ENCODE results near the gene ZC3HAV1L.

The ZC3HAV1L gene

DNA sequence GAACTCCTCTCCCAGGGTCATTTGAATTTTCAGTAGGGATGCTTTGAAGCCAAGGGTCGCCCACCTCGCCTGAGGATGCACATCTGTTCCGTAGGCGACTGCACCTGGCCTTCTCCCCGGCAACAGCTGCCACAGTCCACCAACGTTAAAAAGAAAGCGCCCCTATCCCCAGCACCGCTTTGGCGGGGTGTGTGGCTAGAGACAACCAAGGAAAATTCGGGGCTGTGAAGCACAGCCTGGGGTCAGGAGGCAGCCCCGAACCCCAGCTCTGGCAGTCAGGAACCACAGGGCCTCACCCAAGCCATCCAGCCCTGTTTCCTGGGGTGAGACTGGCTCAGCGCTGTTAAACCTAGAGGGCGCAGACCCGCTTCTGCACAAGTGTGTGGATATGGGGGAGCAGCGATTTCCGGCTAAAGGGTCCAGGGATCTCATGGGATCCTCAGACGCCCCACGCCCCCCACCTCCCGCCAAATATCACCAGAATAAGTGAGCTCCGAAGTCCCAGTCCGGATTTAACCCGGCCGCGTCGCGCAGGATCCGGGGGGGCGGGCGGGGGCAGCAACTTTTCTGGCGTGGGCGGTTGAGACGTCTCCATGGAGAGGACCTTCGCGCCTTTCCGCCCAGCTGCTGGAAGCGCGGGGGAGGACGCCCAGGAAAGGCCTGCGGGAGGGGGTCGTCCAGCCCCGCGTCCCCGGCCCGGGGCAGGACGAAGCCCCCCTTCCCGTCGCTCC lies 822 bp downstream of the ZC3HAV1L start:
- H3K4me3 ChIP-seq (replicated peaks; ENCODE audit: low read depth, low read length) = peak overlapping the region; percentile 73
- peak; percentile 55 for DNase-seq (ENCODE audit: extremely low read depth, insufficient read length)
- TF ChIP-seq, protein P1, sequence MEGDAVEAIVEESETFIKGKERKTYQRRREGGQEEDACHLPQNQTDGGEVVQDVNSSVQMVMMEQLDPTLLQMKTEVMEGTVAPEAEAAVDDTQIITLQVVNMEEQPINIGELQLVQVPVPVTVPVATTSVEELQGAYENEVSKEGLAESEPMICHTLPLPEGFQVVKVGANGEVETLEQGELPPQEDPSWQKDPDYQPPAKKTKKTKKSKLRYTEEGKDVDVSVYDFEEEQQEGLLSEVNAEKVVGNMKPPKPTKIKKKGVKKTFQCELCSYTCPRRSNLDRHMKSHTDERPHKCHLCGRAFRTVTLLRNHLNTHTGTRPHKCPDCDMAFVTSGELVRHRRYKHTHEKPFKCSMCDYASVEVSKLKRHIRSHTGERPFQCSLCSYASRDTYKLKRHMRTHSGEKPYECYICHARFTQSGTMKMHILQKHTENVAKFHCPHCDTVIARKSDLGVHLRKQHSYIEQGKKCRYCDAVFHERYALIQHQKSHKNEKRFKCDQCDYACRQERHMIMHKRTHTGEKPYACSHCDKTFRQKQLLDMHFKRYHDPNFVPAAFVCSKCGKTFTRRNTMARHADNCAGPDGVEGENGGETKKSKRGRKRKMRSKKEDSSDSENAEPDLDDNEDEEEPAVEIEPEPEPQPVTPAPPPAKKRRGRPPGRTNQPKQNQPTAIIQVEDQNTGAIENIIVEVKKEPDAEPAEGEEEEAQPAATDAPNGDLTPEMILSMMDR (IDR thresholded peaks at IDR 0.05; ENCODE audit: insufficient read depth, low read length, poor library complexity, severe bottlenecking) = peak; percentile 19
- H3K27me3 ChIP-seq (replicated peaks; ENCODE audit: control insufficient read depth, insufficient read depth, low read length) = no peaks in the 10 kb centered on the region
- peaks cover 1% of the 10 kb centered on the region; the same call in 1 of the 2 replicates for H3K36me3 ChIP-seq (ENCODE audit: control insufficient read depth, insufficient read depth, low read length)

DNA sequence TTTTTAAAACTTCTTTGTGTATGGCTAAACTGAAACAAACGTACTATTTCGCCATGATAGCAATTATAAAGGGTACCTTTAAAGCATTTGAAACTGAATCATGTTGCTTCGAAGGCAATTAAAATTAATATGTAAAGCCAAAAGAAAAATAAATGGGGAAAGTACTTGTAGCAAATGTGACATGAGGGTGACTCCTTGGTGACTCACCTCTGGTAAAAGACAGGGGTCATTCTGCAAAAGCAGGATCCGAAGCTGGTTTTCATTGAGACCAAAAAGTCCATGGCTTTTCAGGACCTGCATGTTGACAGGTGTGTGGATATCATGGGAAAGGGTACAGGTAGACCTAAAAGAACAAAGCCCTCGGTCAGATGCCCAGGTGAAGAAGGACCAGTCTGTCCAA lies 1.5 kb downstream of the ZC3HAV1L start:
- no peak for DNase-seq (ENCODE audit: extremely low read depth, insufficient read length)
- peaks cover 3% of the 10 kb centered on the region for H3K36me3 ChIP-seq (ENCODE audit: control insufficient read depth, insufficient read depth, low read length)
- no peaks in the 10 kb centered on the region for H3K27me3 ChIP-seq (replicated peaks; ENCODE audit: control insufficient read depth, insufficient read depth, low read length)
- TF ChIP-seq, protein P1 (IDR thresholded peaks at IDR 0.05; ENCODE audit: insufficient read depth, low read length, poor library complexity, severe bottlenecking) = no peak
- peak overlapping the region; percentile 73; the same call in 1 of the 2 replicates for H3K4me3 ChIP-seq (replicated peaks; ENCODE audit: low read depth, low read length)

DNA sequence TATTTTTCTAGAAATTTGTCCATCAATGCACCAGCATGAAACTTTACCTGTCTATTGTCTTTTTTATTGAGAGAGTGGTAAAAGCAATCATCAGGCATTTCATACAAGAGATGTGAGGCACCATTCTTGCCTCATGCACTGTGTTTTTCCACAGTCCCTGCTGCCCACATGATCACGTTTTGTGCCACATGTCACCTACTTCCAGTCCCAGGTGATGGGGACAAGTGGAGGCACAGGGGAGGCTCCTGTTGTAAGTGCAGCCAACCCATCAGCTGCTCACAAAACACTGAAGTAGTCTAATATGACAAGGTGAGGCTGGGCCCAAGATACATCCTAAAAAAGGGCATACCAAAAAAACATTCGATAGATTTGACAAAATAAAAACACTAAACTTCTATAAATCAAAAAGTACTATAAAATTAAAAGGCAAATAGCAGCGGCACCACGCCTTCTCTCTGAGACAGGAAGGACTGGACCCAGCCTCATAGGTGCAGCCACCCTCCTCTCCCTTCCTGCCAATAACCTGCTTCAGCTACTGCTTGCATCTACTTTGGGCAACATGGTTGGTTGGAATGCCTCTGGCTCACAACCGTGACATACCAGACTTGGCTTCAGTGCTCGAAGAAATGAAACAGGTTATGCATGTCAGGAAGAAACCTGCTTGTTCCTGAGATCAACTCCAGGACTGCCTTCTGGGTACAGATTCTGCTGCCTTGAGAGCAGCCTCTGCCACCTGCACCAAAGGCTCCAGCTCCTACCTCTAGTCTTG lies 2.3 kb downstream of the ZC3HAV1L start:
- H3K4me3 ChIP-seq (replicated peaks; ENCODE audit: low read depth, low read length) = no peak overlapping the region
- TF ChIP-seq, protein P1 (IDR thresholded peaks at IDR 0.05; ENCODE audit: insufficient read depth, low read length, poor library complexity, severe bottlenecking) = no peak
- H3K36me3 ChIP-seq (ENCODE audit: control insufficient read depth, insufficient read depth, low read length) = peaks cover 5% of the 10 kb centered on the region
- H3K27me3 ChIP-seq (replicated peaks; ENCODE audit: control insufficient read depth, insufficient read depth, low read length) = no peaks in the 10 kb centered on the region
- no peak for DNase-seq (ENCODE audit: extremely low read depth, insufficient read length)

DNA sequence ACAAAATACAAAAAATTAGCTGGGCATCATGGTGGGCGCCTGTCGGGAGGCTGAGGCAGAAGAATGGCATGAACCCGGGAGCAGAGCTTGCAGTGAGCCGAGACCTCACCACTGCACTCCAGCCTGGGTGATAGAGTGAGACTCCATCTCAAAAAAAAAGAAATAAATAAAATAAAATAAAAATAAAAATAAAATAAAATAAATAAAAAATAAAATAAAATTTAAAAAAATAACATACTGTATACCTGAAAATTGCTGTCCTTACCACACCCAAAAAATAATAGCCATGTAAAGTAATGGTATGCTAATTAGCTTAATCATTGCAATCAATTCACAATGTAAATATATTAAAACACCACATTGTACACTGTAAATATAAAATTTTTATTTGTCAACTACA lies 3.4 kb downstream of the ZC3HAV1L start:
- TF ChIP-seq, protein P1 (IDR thresholded peaks at IDR 0.05; ENCODE audit: insufficient read depth, low read length, poor library complexity, severe bottlenecking) = no peak
- no peak for DNase-seq (ENCODE audit: extremely low read depth, insufficient read length)
- H3K36me3 ChIP-seq (ENCODE audit: control insufficient read depth, insufficient read depth, low read length) = peaks cover 5% of the 10 kb centered on the region
- no peak overlapping the region for H3K4me3 ChIP-seq (replicated peaks; ENCODE audit: low read depth, low read length)
- no peaks in the 10 kb centered on the region for H3K27me3 ChIP-seq (replicated peaks; ENCODE audit: control insufficient read depth, insufficient read depth, low read length)

DNA sequence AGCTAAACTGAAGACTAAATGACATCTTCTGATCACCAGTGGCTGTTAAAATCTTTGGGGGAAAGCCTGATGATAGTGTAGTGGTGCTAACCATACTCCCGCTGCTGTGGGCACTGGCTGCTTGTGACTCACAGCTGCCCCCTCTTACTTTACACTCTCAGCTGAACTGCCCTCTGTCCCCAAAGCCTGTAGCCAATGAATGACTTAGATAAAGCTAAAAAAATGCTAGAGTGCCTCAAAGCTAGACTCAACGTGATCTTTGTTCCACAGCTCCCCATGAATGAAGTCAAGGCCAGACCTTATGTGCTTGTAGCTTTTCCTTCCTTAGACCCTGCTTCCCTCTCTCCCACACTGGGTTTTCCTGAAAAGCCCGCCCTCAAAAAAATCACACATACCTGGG lies 6.5 kb downstream of the ZC3HAV1L start:
- DNase-seq (ENCODE audit: extremely low read depth, insufficient read length) = no peak
- Histone ChIP-seq H3K36me3 (ENCODE audit: control insufficient read depth, insufficient read depth, low read length) (peaks cover 7% of the 10 kb centered on the region), H3K4me3 (replicated peaks; ENCODE audit: low read depth, low read length) (no peak overlapping the region), H3K27me3 (replicated peaks; ENCODE audit: control insufficient read depth, insufficient read depth, low read length) (no peaks in the 10 kb centered on the region)
- TF ChIP-seq, protein P1 (IDR thresholded peaks at IDR 0.05; ENCODE audit: insufficient read depth, low read length, poor library complexity, severe bottlenecking) = no peak
